ENCODE results near the gene ARHGAP24. TPM values are rescaled to one million over a fixed set of nuclear protein-coding genes. Genes with fewer than 3 reads are reported as not detected.
A peak's percentile ranks its signal among the peaks of the same experiment; 100 is the strongest.

Gene ARHGAP24
- total and polyA plus RNA-seq, 2 experiments from 2014 or later: 5.1 to 8.6 TPM

- no peaks in the 10 kb centered on the region for H3K36me3 ChIP-seq
- TF ChIP-seq, protein P1, sequence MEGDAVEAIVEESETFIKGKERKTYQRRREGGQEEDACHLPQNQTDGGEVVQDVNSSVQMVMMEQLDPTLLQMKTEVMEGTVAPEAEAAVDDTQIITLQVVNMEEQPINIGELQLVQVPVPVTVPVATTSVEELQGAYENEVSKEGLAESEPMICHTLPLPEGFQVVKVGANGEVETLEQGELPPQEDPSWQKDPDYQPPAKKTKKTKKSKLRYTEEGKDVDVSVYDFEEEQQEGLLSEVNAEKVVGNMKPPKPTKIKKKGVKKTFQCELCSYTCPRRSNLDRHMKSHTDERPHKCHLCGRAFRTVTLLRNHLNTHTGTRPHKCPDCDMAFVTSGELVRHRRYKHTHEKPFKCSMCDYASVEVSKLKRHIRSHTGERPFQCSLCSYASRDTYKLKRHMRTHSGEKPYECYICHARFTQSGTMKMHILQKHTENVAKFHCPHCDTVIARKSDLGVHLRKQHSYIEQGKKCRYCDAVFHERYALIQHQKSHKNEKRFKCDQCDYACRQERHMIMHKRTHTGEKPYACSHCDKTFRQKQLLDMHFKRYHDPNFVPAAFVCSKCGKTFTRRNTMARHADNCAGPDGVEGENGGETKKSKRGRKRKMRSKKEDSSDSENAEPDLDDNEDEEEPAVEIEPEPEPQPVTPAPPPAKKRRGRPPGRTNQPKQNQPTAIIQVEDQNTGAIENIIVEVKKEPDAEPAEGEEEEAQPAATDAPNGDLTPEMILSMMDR (IDR thresholded peaks at IDR 0.05; ENCODE audit: low read depth, low read length): no peak
- no peak overlapping the region for H3K4me3 ChIP-seq
- H3K9me3 ChIP-seq (ENCODE audit: low read depth): no peaks in the 10 kb centered on the region
- H3K27ac ChIP-seq: no peak overlapping the region
- no peaks in the 10 kb centered on the region for H3K27me3 ChIP-seq
- DNase-seq (ENCODE audit: low read depth in 1 of 2, low spot score in 1 of 2): no peak
- H3K4me1 ChIP-seq (ENCODE audit: low read depth): no peaks in the 10 kb centered on the region
Observed at GRCh38 chr4:85741381-85741780, 266.4 kb downstream of the ARHGAP24 start.

DNA sequence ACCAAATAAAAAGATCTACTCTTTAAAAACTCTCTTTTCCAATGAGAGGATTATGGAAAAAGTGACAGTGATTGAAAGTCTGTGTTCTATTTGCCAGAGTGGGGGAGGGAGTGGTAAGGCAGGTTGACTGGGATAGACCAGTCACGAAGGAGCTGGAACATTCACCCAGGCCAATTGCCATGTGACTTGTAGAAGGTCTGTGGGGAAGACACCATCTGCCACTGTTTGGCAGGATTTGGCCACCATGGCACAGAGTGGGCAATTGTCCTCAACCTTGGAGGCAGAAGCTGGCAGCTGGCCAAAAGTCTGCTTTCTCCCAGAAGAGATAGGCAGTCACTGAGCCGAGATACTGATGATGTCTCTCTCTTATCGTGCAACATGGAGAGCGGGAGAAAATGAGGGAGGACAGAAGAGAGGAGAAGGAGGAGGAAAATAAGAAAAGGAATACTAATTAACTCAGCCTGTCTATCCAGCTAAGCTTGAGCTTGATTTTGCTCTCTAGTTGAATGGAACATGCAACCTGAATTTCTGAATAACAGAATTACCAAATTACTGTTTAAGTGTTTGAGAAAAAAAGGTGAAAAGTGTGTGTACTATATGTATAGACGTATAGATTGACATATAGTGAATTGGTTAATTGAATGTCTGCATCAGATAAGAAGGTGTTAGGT lies 267.1 kb downstream of the ARHGAP24 start:
- no peaks in the 10 kb centered on the region for H3K4me1 ChIP-seq (ENCODE audit: low read depth)
- TF ChIP-seq, protein P1 (IDR thresholded peaks at IDR 0.05; ENCODE audit: low read depth, low read length): no peak
- no peaks in the 10 kb centered on the region for H3K9me3 ChIP-seq (ENCODE audit: low read depth)
- no peaks in the 10 kb centered on the region for H3K27me3 ChIP-seq
- H3K4me3 ChIP-seq: no peak overlapping the region
- H3K27ac ChIP-seq: no peak overlapping the region
- no peak for DNase-seq (ENCODE audit: low read depth in 1 of 2, low spot score in 1 of 2)
- H3K36me3 ChIP-seq: no peaks in the 10 kb centered on the region

DNA sequence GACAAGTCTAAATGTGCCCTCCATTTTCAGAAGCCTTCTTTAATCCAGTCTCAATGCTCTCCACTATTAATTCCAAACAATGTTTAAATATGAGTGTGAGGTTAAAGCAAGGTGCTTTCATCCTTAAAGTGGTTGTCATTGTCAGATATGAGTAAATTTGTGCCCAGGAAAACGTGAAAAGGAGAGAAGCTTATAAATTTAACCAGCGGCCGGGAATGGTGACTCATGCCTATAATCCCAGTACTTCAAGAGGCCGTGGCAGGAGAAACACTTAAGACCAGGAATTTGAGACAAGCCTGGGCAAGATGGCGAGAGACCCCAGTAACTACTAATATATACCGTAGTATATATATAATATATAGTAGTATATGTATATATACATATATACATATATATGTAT lies 270.0 kb downstream of the ARHGAP24 start:
- Histone ChIP-seq H3K36me3 (no peaks in the 10 kb centered on the region), H3K4me3 (no peak overlapping the region), H3K9me3 (ENCODE audit: low read depth) (no peaks in the 10 kb centered on the region), H3K4me1 (ENCODE audit: low read depth) (peaks cover 12% of the 10 kb centered on the region), H3K27ac (no peak overlapping the region), H3K27me3 (no peaks in the 10 kb centered on the region)
- DNase-seq (ENCODE audit: low read depth in 1 of 2, low spot score in 1 of 2): no peak
- TF ChIP-seq, protein P1 (IDR thresholded peaks at IDR 0.05; ENCODE audit: low read depth, low read length): no peak

DNA sequence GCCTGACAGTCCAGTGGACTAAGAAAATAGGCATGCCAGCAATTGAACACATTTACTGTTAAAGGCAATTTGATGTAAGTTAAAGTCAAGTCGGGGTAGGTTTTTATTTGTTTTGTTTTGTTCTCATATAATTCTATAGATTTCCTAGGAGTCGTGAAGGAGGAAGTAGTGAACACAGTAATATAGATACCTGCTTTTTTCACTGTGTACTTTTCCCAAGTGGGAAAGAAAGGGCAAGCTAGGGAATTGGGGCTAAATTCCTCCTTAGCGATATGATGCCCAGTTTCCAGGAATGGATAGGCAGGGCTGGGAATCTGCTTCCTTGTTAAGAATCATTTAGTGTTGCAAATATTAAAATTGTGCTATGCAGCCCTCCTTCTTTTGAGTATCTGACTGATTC lies 271.0 kb downstream of the ARHGAP24 start:
- DNase-seq (ENCODE audit: low read depth in 1 of 2, low spot score in 1 of 2): no peak
- H3K9me3 ChIP-seq (ENCODE audit: low read depth): no peaks in the 10 kb centered on the region
- H3K27ac ChIP-seq: no peak overlapping the region
- TF ChIP-seq, protein P1 (IDR thresholded peaks at IDR 0.05; ENCODE audit: low read depth, low read length): no peak
- H3K4me1 ChIP-seq (ENCODE audit: low read depth): peaks cover 12% of the 10 kb centered on the region
- H3K36me3 ChIP-seq: no peaks in the 10 kb centered on the region
- H3K27me3 ChIP-seq: no peaks in the 10 kb centered on the region
- no peak overlapping the region for H3K4me3 ChIP-seq

- no peaks in the 10 kb centered on the region for H3K36me3 ChIP-seq
- TF ChIP-seq, protein P1 (IDR thresholded peaks at IDR 0.05; ENCODE audit: low read depth, low read length): peak; percentile 85
- no peaks in the 10 kb centered on the region for H3K27me3 ChIP-seq
- no peaks in the 10 kb centered on the region for H3K9me3 ChIP-seq (ENCODE audit: low read depth)
- peaks cover 21% of the 10 kb centered on the region for H3K4me1 ChIP-seq (ENCODE audit: low read depth)
- peak; percentile 82 to 92 for DNase-seq (ENCODE audit: low read depth in 1 of 2, low spot score in 1 of 2)
- H3K4me3 ChIP-seq: no peak overlapping the region
- no peak overlapping the region for H3K27ac ChIP-seq
Observed at GRCh38 chr4:85747882-85748491, 273.0 kb downstream of the ARHGAP24 start.
